Lower leg skin (tissue), 3 donors: Measurements from ENCODE around the gene KCNMB4.

Source experiments
- CTCF ChIP-seq, 3 donors: fragments of 450-650 bp; IDR thresholded peaks; one replicate each; pipeline ENCODE4 v1.5.1; 2016; ENCODE audit warnings: antibody characterized with exemption in 3 of 3, mild to moderate bottlenecking in 3 of 3, moderate library complexity in 2 of 3
- POLR2A ChIP-seq, 2 donors: fragments of 450-650 bp; IDR thresholded peaks; one replicate each; pipeline ENCODE4 v1.6.1; 2016 to 2017; ENCODE audit warnings: antibody characterized with exemption in 2 of 2, mild to moderate bottlenecking in 1 of 2, moderate library complexity in 1 of 2

GRCh38 chr12:70393787-70394499, 27.9 kb downstream of the KCNMB4 start:
- TF ChIP-seq CTCF (IDR thresholded peaks at IDR 0.05) (no peak), POLR2A (IDR thresholded peaks at IDR 0.05) (no peak)
